Glutamatergic neuron (in vitro differentiated cells): Measurements from ENCODE around the gene LTO1. TPM values are rescaled to one million over a fixed set of nuclear protein-coding genes. Genes with fewer than 3 reads are reported as not detected.

Source experiments
- DNase-seq: peaks from one replicate; pipeline ENCODE4 v3.0.0; 2022
- H3K27ac Mint-ChIP-seq: one replicate; pipeline ENCODE4 v1.8.0; 2020; ENCODE audit warnings: mild to moderate bottlenecking, mixed read lengths, inconsistent platforms; ENCODE audit not compliant: unreplicated experiment
- H3K27me3 Mint-ChIP-seq: one replicate; pipeline ENCODE4 v1.8.0; 2020; ENCODE audit warnings: mild to moderate bottlenecking, moderate library complexity, mixed read lengths, inconsistent platforms; ENCODE audit not compliant: unreplicated experiment
- H3K36me3 Mint-ChIP-seq: one replicate; pipeline ENCODE4 v1.8.0; 2020; ENCODE audit warnings: mild to moderate bottlenecking, mixed read lengths, inconsistent platforms; ENCODE audit not compliant: unreplicated experiment
- H3K4me1 Mint-ChIP-seq: one replicate; pipeline ENCODE4 v1.8.0; 2020; ENCODE audit warnings: mild to moderate bottlenecking, low read depth, mixed read lengths, inconsistent platforms; ENCODE audit not compliant: unreplicated experiment
- H3K4me3 Mint-ChIP-seq: one replicate; pipeline ENCODE4 v1.8.0; 2020; ENCODE audit warnings: mild to moderate bottlenecking, mixed read lengths, inconsistent platforms; ENCODE audit not compliant: unreplicated experiment
- H3K9me3 Mint-ChIP-seq: one replicate; pipeline ENCODE4 v1.8.0; 2020; ENCODE audit warnings: mild to moderate bottlenecking, moderate library complexity, mixed read lengths, inconsistent platforms; ENCODE audit not compliant: unreplicated experiment
- total RNA-seq: library from RNA; stranded (reverse); fragmentation: NEBNext Ultra II Directional; extraction: Animal tissue kit (Norgen Biotek cat#: 25700); gene quantifications from one replicate; pipeline ENCODE4 v1.2.1, GENCODE V29; 2021; ENCODE audit not compliant: unreplicated experiment
- TF ChIP-seq, protein P1 (sequence below): fragments of 200-600 bp; sonication (generic); IDR thresholded peaks from one replicate; pipeline ENCODE4 v1.5.0; 2021; ENCODE audit not compliant: partially characterized antibody, unreplicated experiment

LTO1 gene
- total RNA-seq, 1 donor from 2014 or later: 38.1 TPM

DNA sequence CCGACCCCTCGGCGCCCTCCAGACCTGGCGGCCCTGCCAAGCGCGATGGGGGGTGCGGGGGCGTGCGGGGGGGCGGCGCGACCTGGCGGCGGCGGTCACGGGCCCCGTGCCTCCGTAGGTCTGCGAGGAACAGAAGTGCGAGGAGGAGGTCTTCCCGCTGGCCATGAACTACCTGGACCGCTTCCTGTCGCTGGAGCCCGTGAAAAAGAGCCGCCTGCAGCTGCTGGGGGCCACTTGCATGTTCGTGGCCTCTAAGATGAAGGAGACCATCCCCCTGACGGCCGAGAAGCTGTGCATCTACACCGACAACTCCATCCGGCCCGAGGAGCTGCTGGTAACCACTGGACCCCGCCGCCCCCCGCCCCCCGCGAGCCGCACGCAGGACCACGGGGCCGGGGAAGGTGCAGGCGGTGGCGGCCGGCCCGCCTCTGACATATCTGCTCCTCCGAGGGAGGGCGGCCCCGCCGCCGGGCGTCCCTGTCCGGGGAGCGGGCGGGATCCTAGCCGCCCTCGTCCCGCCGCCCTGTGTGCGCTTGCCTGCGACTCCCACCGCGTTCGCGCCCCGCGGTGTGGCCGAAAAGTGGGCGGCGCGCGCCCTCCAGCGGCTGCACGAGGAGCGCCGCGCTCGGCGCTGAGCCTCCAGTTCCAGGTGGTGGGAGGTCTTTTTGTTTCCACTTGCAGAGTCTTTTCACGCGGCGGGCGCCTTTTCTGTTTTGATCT, 32.1 kb downstream of the LTO1 start:
- DNase-seq: peak; percentile 90
- Mint-ChIP-seq H3K4me1 (peaks cover 2% of the 10 kb centered on the region), H3K4me3 (peak overlapping the region; percentile 61), H3K9me3 (peaks cover 6% of the 10 kb centered on the region), H3K27me3 (peaks cover 6% of the 10 kb centered on the region), H3K36me3 (no peaks in the 10 kb centered on the region), H3K27ac (no peak overlapping the region)
- TF ChIP-seq, protein P1, sequence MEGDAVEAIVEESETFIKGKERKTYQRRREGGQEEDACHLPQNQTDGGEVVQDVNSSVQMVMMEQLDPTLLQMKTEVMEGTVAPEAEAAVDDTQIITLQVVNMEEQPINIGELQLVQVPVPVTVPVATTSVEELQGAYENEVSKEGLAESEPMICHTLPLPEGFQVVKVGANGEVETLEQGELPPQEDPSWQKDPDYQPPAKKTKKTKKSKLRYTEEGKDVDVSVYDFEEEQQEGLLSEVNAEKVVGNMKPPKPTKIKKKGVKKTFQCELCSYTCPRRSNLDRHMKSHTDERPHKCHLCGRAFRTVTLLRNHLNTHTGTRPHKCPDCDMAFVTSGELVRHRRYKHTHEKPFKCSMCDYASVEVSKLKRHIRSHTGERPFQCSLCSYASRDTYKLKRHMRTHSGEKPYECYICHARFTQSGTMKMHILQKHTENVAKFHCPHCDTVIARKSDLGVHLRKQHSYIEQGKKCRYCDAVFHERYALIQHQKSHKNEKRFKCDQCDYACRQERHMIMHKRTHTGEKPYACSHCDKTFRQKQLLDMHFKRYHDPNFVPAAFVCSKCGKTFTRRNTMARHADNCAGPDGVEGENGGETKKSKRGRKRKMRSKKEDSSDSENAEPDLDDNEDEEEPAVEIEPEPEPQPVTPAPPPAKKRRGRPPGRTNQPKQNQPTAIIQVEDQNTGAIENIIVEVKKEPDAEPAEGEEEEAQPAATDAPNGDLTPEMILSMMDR: peak; percentile 94

DNA sequence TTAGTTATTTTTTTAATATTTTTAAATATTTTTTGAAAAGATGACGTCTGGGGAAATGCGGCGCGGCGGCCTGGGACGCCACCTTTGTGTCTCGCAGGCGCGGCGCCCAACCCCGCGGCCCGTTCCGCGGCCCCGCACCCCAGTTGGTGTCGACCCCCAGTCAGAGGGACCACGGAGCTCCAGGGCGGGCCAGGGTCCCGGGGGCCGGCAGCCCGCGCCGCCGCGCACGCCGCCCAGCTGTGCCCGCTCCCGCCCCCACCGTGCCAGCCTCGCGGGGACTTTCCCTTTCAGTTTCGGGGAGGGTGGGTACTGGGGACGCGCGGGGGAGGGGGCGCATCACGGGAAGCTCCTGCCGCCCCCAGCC, 32.6 kb downstream of the LTO1 start:
- Mint-ChIP-seq H3K27ac (no peak overlapping the region), H3K36me3 (no peaks in the 10 kb centered on the region), H3K27me3 (peaks cover 8% of the 10 kb centered on the region), H3K4me1 (peaks cover 2% of the 10 kb centered on the region), H3K9me3 (peaks cover 6% of the 10 kb centered on the region), H3K4me3 (no peak overlapping the region)
- no peak for DNase-seq
- TF ChIP-seq, protein P1: no peak

DNA sequence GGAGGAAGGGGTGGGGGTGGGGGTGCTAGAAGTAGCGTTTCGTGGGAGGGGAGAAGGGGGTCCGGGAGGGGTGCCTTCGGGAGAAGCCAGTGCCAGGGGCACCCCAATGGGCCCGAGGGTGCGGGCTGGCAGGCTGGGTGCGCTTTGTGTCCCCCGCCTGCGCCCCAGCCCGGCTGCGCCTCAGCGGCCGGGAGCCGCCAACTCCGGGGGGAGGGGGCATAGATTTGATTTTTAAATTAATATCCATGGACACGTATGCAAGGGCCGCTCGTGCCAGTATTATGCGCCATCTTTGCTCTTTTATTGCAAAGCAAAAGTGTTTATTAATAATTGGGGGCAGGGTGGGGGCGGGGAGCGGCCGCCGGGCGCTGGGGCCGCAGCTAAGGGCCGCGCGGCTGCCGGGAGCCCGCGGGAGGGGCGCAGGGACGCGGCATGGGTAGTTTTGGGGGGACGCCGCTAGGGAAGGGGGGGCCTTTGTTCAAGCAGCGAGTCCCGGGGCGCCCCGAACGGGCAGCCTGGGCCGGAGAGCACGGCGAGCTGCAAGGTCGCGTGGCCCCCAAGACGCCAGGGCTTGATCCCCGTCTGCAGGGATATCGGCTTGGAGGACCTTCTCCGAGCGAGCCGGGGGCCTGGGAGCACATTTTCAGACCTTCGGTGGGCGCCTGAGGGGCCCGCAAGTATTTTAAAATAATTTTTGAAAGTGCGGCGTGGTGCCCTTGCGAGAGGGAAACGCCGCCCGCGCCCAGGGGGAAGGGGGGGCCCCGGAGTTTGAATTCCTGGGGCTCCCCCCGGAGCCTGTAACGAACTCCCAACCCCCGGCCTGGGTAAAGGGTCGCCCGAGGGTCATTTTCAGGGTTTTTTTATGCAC, 33.2 kb downstream of the LTO1 start:
- TF ChIP-seq, protein P1: no peak
- no peak for DNase-seq
- Mint-ChIP-seq H3K27me3 (peaks cover 10% of the 10 kb centered on the region), H3K27ac (no peak overlapping the region), H3K4me3 (peak overlapping the region; percentile 81), H3K9me3 (peaks cover 6% of the 10 kb centered on the region), H3K4me1 (peaks cover 2% of the 10 kb centered on the region), H3K36me3 (no peaks in the 10 kb centered on the region)

DNA sequence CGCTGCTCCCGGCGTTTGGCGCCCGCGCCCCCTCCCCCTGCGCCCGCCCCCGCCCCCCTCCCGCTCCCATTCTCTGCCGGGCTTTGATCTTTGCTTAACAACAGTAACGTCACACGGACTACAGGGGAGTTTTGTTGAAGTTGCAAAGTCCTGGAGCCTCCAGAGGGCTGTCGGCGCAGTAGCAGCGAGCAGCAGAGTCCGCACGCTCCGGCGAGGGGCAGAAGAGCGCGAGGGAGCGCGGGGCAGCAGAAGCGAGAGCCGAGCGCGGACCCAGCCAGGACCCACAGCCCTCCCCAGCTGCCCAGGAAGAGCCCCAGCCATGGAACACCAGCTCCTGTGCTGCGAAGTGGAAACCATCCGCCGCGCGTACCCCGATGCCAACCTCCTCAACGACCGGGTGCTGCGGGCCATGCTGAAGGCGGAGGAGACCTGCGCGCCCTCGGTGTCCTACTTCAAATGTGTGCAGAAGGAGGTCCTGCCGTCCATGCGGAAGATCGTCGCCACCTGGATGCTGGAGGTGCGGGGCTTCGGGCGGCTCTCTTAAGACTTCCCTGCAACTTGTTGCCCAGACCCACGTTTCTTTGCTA, 34.1 kb downstream of the LTO1 start, which contains the start of gene CCND1:
CCND1 (plus strand) TSS at position 162 of the 587 bp plus-strand sequence; CDS start at position 320, 158 bp downstream.
- DNase-seq: peak; percentile 74
- Mint-ChIP-seq H3K27ac (no peak within 1 kb of the TSS), H3K27me3 (peaks cover 12% of the 10 kb centered on the region), H3K36me3 (no peaks in the 10 kb centered on the region), H3K9me3 (peaks cover 6% of the 10 kb centered on the region), H3K4me1 (peaks cover 5% of the 10 kb centered on the region), H3K4me3 (peak within 1 kb of the TSS; percentile 81)
- TF ChIP-seq, protein P1: no peak
